ENCODE results near the gene C1orf159. TPM values are rescaled to one million over a fixed set of nuclear protein-coding genes. Genes with fewer than 3 reads are reported as not detected.

C1orf159 gene
- total and polyA plus RNA-seq, 9 of the 15 experiments (the other 6 are each of a cell fraction or from before 2014, with no cell fraction given) = 0.28 to 54.9 (median 10.6) TPM

- WGBS (ENCODE audit: insufficient coverage, low coverage, missing lambda C conversion rate) = 90% methylated on average over 46 of the region's 50 CpGs
- H3K9me3 ChIP-seq (replicated peaks; ENCODE audit: control insufficient read depth, insufficient read depth, low read depth, low read length) = no peaks in the 10 kb centered on the region
- H2AFZ ChIP-seq (ENCODE audit: low read depth, low read length) = no peak overlapping the region
- BruUV-seq (replicated peaks) = no TSS peak
- DNase-seq (ENCODE audit: extremely low read depth in 1 of 4, low spot score in 3 of 4) (no peak), ATAC-seq (no peak), FAIRE-seq (no peak)
- H3K9ac ChIP-seq (ENCODE audit: insufficient read depth in 1 of 2, low read depth in 2 of 2, low read length in 2 of 2) = no peak overlapping the region
- H3K4me3 ChIP-seq = no peak overlapping the region
- no peak overlapping the region for H3K4me2 ChIP-seq (ENCODE audit: insufficient read depth, low read length)
- H3K4me1 ChIP-seq (replicated peaks in 1 of 2; ENCODE audit: control insufficient read depth in 2 of 2, insufficient read depth in 2 of 2, low read length in 2 of 2) = peaks cover 24 to 62% of the 10 kb centered on the region in 2 experiments
- peaks cover 45% of the 10 kb centered on the region for H3K36me3 ChIP-seq (ENCODE audit: control insufficient read depth, insufficient read depth, low read length)
- H4K20me1 ChIP-seq (replicated peaks; ENCODE audit: control insufficient read depth, insufficient read depth, low read length) = no peaks in the 10 kb centered on the region
- in situ Hi-C loops (cut with MboI) = no loop called here
- no peaks in the 10 kb centered on the region for H3K79me2 ChIP-seq (ENCODE audit: control insufficient read depth, insufficient read depth, low read length)
- intact Hi-C loops (cut with micrococcal nuclease) = no loop called here
- H3K9me1 ChIP-seq (ENCODE audit: control insufficient read depth, insufficient read depth, low read length) = no peaks in the 10 kb centered on the region
- POLR2A ChIA-PET = interaction anchor here (0.5 to 1.1 kb wide), 2 partner anchors 25 to 89 kb away, joined by 3 read pairs; partner anchors contain the start of gene PLEKHN1
- CTCF ChIA-PET (ENCODE audit: low intra/inter-chr PET ratio) = no interaction called here
- H3K27ac ChIP-seq (ENCODE audit: extremely low read depth, low read depth, low read length) = no peak overlapping the region
- no peaks in the 10 kb centered on the region for H3K27me3 ChIP-seq (ENCODE audit: control insufficient read depth in 2 of 2, insufficient read depth in 2 of 2, low read length in 2 of 2)
- TF ChIP-seq POLR3G (IDR thresholded peaks at IDR 0.05; ENCODE audit: extremely low read depth, insufficient read length, insufficient replicate concordance) (no peak), ZNF766 (CRISPR knock-in tag; conservative IDR thresholded peaks at IDR 0.05) (no peak), PRDM10 (IDR thresholded peaks at IDR 0.05; ENCODE audit: partially characterized antibody) (no peak), TAF9B (IDR thresholded peaks at IDR 0.05; ENCODE audit: partially characterized antibody) (no peak), EP300 (IDR thresholded peaks at IDR 0.05; ENCODE audit: low read length) (no peak), HDAC8 (tag; IDR thresholded peaks at IDR 0.05) (no peak), EGR1 (conservative IDR thresholded peaks at IDR 0.05) (peak; percentile 68), ZKSCAN3 (CRISPR knock-in tag; IDR thresholded peaks at IDR 0.05) (no peak)
These were observed 59.8 kb downstream of the C1orf159 start for GRCh38 chr1:1055841-1056736.
